HEK293T (cell line): ENCODE data around the gene KRTAP20-2.

Source experiments
- ARNT ChIP-seq: fragments of 450-650 bp; IDR thresholded peaks from 2 replicates; pipeline ENCODE4 v1.6.1; 2017; ENCODE audit warnings: mild to moderate bottlenecking
- BHLHE40 ChIP-seq: fragments of 450-650 bp; IDR thresholded peaks from 2 replicates; pipeline ENCODE4 v1.6.1; 2016; ENCODE audit warnings: mild to moderate bottlenecking, moderate library complexity, borderline replicate concordance
- CTBP1 ChIP-seq: fragments of 450-650 bp; IDR thresholded peaks from 2 replicates; pipeline ENCODE4 v1.6.1; 2016; ENCODE audit warnings: borderline replicate concordance
- FOXA1 ChIP-seq: fragments of 450-650 bp; IDR thresholded peaks from 2 replicates; pipeline ENCODE4 v1.6.1; 2016; ENCODE audit warnings: mild to moderate bottlenecking
- FOXK2 ChIP-seq: fragments of 450-650 bp; IDR thresholded peaks from 2 replicates; pipeline ENCODE4 v1.6.1; 2016; ENCODE audit warnings: mild to moderate bottlenecking
- FOXM1 ChIP-seq: fragments of 450-650 bp; IDR thresholded peaks from 2 replicates; pipeline ENCODE4 v1.6.1; 2017; ENCODE audit warnings: mild to moderate bottlenecking, borderline replicate concordance
- L3MBTL2 ChIP-seq: fragments of 450-650 bp; conservative IDR thresholded peaks from 2 replicates; pipeline ENCODE4 v1.6.1; 2016; ENCODE audit warnings: mild to moderate bottlenecking
- NFRKB ChIP-seq: fragments of 450-650 bp; IDR thresholded peaks from 2 replicates; pipeline ENCODE4 v1.6.1; 2016; ENCODE audit warnings: mild to moderate bottlenecking, moderate library complexity
- PKNOX1 ChIP-seq: fragments of 450-650 bp; IDR thresholded peaks from 2 replicates; pipeline ENCODE4 v1.6.1; 2016
- SP1 ChIP-seq: fragments of 450-650 bp; IDR thresholded peaks from 2 replicates; pipeline ENCODE4 v1.6.1; 2017
- SUZ12 ChIP-seq: fragments of 450-650 bp; IDR thresholded peaks from 2 replicates; pipeline ENCODE4 v1.6.1; 2016; ENCODE audit warnings: mild to moderate bottlenecking
- TARDBP ChIP-seq: fragments of 450-650 bp; IDR thresholded peaks from 2 replicates; pipeline ENCODE4 v1.6.1; 2016

- TF ChIP-seq FOXK2, result no peak
- TF ChIP-seq FOXM1, result no peak
- no peak for TF ChIP-seq BHLHE40
- no peak for TF ChIP-seq ARNT
- no peak for TF ChIP-seq NFRKB
- TF ChIP-seq CTBP1, result no peak
- no peak for TF ChIP-seq L3MBTL2
- no peak for TF ChIP-seq SP1
- TF ChIP-seq SUZ12, result no peak
- TF ChIP-seq FOXA1, result no peak
- TF ChIP-seq PKNOX1, result no peak
- no peak for TF ChIP-seq TARDBP
Measured at GRCh38 chr21:30616125-30616524, 18.9 kb upstream of the KRTAP20-2 start, which contains the start of gene KRTAP20-1.
